Choroid plexus epithelial cell (primary cell): Measurements from ENCODE around the gene APOA1.

Experiments
- DNase-seq: peaks from one replicate; pipeline ENCODE4 v3.0.0-alpha.2; 2010; ENCODE audit warnings: low read depth
- H3K4me3 ChIP-seq: 2 replicates; pipeline ENCODE4 v1.5.1; 2011; ENCODE audit warnings: low read depth, mild to moderate bottlenecking, control low read depth, low read length, moderate library complexity
- TF ChIP-seq, protein P1 (sequence below): conservative IDR thresholded peaks from 2 replicates; pipeline ENCODE4 v1.5.1; 2011; ENCODE audit warnings: low read depth, mild to moderate bottlenecking, control low read depth, inconsistent platforms, low read length, moderate library complexity

Gene APOA1

DNA sequence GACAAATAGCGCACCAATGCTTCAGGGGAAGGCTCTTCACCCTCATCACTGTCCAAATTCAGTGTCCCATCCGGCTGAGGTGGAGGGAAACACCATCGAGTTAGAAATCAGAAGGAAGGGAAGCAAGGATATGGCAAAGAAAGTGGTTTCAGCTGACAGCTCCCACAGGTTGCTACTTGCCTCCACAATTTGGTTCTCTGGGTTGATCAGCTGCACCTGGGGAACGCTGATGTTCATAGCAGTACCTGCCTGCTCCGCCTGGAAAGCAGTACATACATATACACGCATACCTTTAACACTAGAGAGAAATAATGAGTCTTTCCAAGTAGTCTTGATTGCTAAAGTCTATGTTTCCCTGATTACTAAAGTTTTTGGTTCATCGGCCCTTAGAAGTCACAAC lies 37.8 kb upstream of the APOA1 start:
- DNase-seq = no peak
- no peak overlapping the region for H3K4me3 ChIP-seq
- TF ChIP-seq, protein P1, sequence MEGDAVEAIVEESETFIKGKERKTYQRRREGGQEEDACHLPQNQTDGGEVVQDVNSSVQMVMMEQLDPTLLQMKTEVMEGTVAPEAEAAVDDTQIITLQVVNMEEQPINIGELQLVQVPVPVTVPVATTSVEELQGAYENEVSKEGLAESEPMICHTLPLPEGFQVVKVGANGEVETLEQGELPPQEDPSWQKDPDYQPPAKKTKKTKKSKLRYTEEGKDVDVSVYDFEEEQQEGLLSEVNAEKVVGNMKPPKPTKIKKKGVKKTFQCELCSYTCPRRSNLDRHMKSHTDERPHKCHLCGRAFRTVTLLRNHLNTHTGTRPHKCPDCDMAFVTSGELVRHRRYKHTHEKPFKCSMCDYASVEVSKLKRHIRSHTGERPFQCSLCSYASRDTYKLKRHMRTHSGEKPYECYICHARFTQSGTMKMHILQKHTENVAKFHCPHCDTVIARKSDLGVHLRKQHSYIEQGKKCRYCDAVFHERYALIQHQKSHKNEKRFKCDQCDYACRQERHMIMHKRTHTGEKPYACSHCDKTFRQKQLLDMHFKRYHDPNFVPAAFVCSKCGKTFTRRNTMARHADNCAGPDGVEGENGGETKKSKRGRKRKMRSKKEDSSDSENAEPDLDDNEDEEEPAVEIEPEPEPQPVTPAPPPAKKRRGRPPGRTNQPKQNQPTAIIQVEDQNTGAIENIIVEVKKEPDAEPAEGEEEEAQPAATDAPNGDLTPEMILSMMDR = no peak

DNA sequence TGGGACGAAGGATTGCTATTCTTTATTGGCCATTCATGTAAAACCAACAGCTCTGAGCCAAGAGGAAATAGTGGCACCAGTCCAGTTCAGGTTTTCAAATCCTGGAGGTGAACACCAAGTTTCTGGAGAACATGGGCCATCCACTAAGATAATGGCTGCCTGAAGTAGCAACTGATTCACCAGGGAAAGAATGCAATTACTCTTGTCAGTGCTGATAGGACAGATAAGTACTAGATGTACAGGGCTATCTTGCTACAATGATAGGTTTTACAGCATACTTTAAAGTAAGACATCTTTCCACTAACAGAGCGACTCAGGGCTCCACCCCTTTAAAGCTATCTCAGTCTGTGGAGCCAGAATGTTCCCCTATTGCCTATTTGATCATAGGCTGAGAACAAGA lies 36.8 kb upstream of the APOA1 start:
- DNase-seq = peak; percentile 39
- TF ChIP-seq, protein P1 = no peak
- no peak overlapping the region for H3K4me3 ChIP-seq

DNA sequence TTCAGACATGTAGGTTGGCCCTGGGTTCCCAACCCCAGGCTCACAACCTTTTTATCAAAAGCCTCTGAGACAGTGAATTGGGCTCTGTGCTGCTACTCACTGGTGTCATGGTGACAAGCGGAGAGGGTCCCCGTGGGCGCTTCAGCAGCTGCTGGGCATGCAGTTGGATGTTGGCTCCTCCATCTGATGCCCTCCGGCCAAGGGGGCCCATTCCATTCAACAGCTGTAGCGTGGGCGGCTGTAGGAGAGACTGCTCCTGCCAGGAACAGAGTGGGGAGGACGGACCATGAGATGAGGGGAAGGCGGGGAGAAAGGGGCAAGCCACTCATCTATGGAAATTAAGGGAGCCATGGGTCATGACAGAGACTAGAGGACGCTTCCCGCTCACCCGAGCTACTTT lies 36.0 kb upstream of the APOA1 start:
- DNase-seq = no peak
- TF ChIP-seq, protein P1 = no peak
- no peak overlapping the region for H3K4me3 ChIP-seq

DNA sequence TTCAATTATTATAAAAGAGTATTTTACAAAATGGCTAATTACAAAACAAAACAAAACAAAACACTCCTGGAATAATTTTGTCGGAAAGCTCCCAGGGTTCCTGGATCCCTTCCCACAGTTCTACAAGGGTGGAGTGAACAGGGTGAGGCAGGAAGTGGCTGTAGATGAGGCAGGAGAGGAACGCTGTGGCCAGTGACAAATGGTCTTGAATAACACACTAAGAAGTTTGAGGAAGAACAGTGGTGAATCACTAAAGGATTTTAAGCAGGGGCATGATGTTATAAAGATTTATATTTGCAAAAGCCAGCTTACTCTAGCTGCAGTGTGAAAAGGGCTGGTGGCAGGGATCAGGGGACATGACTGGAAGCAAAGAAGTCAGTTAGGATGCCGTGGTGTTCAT lies 33.8 kb upstream of the APOA1 start:
- no peak overlapping the region for H3K4me3 ChIP-seq
- DNase-seq = peak; percentile 64
- TF ChIP-seq, protein P1 = no peak

DNA sequence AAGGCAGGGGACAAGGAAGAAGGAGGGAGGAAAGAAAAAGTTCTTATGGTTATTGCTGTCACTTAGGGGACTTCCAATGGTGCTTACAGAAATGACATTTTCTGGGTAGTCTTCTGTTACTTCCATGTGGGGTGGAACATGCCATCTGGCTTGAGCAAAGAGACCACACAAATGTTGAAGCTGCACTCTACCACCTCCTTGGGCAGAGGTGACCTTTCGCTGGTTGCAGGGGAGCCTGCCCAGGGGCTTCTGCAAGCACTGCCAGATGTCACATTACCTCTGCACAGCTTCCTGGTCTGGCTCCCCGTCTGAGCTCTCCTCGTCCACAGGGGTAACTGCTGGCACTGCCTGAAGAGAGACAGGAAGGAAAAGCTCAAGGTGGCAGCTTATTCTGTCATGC lies 32.6 kb upstream of the APOA1 start:
- H3K4me3 ChIP-seq = no peak overlapping the region
- TF ChIP-seq, protein P1 = no peak
- DNase-seq = no peak

DNA sequence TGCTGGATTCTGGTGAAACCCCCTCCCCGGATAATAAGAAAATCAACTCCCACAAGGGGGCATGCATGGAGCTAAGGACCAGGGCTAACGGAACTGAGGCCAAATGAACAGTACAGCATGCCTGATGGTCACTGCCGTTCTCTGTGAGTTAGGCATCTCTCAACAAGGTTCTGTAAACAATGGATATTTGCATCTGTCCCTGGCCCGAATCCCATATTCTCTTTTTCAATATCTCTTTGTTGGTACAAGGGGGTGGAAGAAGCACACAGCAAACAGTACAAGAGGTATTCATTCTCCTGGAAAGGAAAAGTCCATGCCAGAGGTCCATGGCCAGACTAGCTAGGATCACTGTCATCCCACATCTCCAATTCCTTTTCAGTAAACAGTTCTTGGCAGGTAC lies 32.2 kb upstream of the APOA1 start:
- H3K4me3 ChIP-seq = no peak overlapping the region
- TF ChIP-seq, protein P1 = no peak
- DNase-seq = no peak

DNA sequence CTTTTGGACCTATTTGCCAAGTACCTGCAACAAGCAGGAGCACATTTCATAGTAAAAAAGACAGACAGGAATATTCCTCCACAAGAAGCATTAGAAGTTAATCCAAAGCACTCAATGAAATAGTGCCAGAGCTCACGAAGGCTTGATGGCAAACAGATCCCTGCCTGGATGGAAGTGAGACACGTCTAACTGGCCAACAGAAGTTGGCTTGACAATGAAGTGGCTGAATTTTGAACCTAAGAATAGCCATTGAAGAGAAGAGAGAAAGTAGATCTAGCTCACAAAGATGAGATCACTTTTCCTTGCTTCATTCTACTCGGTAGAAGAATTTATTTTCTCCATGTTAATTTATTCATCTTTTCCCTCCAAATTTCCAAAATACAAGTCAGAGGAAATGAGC lies 30.6 kb upstream of the APOA1 start:
- DNase-seq = no peak
- no peak overlapping the region for H3K4me3 ChIP-seq
- TF ChIP-seq, protein P1 = no peak
